OCI-LY1 (cell line): ENCODE data around the gene TRPM3.

Experiments
- EZH2 ChIP-seq: fragments of 200-600 bp; sonication (generic), shearing (Covaris generic); IDR thresholded peaks from 2 replicates; pipeline ENCODE4 v1.8.0; 2017; ENCODE audit warnings: borderline replicate concordance, mixed run types, mild to moderate bottlenecking, antibody characterized with exemption, low read length, moderate library complexity, mixed read lengths
- TF ChIP-seq, protein P1 (sequence below): fragments of 200-600 bp; sonication (generic), shearing (Covaris generic); IDR thresholded peaks from 2 replicates; pipeline ENCODE4 v1.5.1; 2017; ENCODE audit warnings: mild to moderate bottlenecking, antibody characterized with exemption, low read length, moderate library complexity, mixed read lengths

DNA sequence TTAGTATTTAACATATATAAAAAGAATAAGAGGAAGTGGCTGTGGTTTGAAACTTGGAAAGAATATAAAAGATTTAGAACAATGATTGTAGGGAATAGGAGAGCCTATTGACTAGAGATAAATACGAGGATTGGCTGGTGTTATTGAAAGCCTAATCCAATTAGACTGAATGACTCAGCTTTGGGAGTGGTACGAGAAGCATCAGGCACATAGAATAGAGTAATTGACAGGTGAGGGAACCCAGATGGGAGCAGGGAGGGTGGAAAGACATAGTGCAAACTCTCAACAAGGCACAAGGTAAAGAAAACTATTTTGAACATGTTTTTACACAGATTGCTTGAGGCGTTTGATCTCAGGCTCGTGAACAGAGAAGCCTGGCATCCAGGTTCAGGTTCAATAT is 368.1 kb downstream of the TRPM3 start:
- TF ChIP-seq, protein P1, sequence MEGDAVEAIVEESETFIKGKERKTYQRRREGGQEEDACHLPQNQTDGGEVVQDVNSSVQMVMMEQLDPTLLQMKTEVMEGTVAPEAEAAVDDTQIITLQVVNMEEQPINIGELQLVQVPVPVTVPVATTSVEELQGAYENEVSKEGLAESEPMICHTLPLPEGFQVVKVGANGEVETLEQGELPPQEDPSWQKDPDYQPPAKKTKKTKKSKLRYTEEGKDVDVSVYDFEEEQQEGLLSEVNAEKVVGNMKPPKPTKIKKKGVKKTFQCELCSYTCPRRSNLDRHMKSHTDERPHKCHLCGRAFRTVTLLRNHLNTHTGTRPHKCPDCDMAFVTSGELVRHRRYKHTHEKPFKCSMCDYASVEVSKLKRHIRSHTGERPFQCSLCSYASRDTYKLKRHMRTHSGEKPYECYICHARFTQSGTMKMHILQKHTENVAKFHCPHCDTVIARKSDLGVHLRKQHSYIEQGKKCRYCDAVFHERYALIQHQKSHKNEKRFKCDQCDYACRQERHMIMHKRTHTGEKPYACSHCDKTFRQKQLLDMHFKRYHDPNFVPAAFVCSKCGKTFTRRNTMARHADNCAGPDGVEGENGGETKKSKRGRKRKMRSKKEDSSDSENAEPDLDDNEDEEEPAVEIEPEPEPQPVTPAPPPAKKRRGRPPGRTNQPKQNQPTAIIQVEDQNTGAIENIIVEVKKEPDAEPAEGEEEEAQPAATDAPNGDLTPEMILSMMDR: no peak
- no peak for TF ChIP-seq EZH2
